Astrocyte of the hippocampus (primary cell): ENCODE results near the gene C2orf15.
"Not testable (repeated sequence)": the region's sequence is repeated elsewhere in the genome, so short reads cannot be mapped to it uniquely, and the experiment has no call there.

Source experiments
- DNase-seq: peaks from one replicate; pipeline ENCODE4 v3.0.0; 2011; ENCODE audit warnings: low read depth, low spot score

C2orf15 gene

GRCh38 chr2:99166218-99166617, 24.7 kb downstream of the C2orf15 start:
- DNase-seq: no peak

- DNase-seq: no peak
Measured at GRCh38 chr2:99169534-99169933, 28.0 kb downstream of the C2orf15 start.

- DNase-seq: no peak
Measured at GRCh38 chr2:99171377-99172140, 30.1 kb downstream of the C2orf15 start.

GRCh38 chr2:99180755-99181623, 39.5 kb downstream of the C2orf15 start, which contains the start of the genes MITD1 and MRPL30:
MITD1 (minus strand) TSS chr2:99181058; CDS start chr2:99180981, 77 bp downstream.
MRPL30 (plus strand) TSS chr2:99181184; CDS start chr2:99186204, 5,020 bp downstream.
- peak; percentile 97 for DNase-seq

- DNase-seq: peak; percentile 16
Measured at GRCh38 chr2:99181624-99182000, 40.1 kb downstream of the C2orf15 start.

- no peak for DNase-seq
Measured at GRCh38 chr2:99183025-99183424, 41.5 kb downstream of the C2orf15 start.

GRCh38 chr2:99184811-99185210, 43.3 kb downstream of the C2orf15 start:
- DNase-seq: no peak

GRCh38 chr2:99187011-99187410, 45.5 kb downstream of the C2orf15 start:
- DNase-seq: peak; percentile 6

GRCh38 chr2:99188357-99188756, 46.9 kb downstream of the C2orf15 start:
- DNase-seq: no peak

GRCh38 chr2:99190548-99190947, 49.0 kb downstream of the C2orf15 start:
- no peak for DNase-seq

GRCh38 chr2:99192364-99192763, 50.9 kb downstream of the C2orf15 start:
- not testable (repeated sequence) for DNase-seq

- DNase-seq: no peak
Measured at GRCh38 chr2:99198103-99198841, 56.8 kb downstream of the C2orf15 start.

- no peak for DNase-seq
Measured at GRCh38 chr2:99200076-99200800, 58.7 kb downstream of the C2orf15 start.
